Astrocyte (in vitro differentiated cells and primary cell): ENCODE measurements around the gene R3HDML.

Experiments used
- EZH2 ChIP-seq: IDR thresholded peaks from 2 replicates; pipeline ENCODE4 v1.6.1; 2012; ENCODE audit warnings: mild to moderate bottlenecking, low read length, inconsistent platforms; ENCODE audit not compliant: insufficient read depth
- TF ChIP-seq, protein P1 (sequence below): IDR thresholded peaks from 2 replicates; pipeline ENCODE4 v1.5.1; 2011; ENCODE audit warnings: low read depth, mild to moderate bottlenecking, inconsistent platforms, low read length, moderate library complexity; ENCODE audit not compliant: insufficient read depth

DNA sequence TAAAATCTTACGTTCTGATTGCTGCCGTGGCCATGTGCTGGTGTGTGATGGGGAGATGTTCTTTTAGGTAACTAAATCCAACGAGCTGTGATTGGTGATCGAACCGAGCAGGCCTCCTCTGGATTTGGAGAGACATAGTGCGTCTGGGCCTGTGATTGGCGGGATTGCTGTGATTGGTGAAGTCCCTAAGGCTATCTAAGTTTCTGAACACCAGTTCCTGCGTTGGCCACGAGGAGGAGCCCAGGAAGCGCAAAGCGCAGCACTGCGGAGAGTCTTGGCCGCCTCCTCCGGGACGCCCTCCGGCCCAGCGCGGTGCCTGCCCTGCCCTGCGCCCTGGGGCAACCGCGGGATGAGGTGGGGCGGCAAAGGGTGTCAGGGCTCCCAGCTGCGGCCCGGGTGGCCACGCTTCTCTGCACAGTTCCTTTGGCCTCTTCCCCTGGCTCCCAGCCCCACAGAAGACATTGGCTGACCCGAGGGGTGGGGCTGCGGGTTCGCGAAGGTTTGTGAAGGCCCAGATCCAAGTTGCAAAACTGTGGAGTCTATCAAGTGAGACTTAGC lies 51.7 kb downstream of the R3HDML start:
- TF ChIP-seq, protein P1, sequence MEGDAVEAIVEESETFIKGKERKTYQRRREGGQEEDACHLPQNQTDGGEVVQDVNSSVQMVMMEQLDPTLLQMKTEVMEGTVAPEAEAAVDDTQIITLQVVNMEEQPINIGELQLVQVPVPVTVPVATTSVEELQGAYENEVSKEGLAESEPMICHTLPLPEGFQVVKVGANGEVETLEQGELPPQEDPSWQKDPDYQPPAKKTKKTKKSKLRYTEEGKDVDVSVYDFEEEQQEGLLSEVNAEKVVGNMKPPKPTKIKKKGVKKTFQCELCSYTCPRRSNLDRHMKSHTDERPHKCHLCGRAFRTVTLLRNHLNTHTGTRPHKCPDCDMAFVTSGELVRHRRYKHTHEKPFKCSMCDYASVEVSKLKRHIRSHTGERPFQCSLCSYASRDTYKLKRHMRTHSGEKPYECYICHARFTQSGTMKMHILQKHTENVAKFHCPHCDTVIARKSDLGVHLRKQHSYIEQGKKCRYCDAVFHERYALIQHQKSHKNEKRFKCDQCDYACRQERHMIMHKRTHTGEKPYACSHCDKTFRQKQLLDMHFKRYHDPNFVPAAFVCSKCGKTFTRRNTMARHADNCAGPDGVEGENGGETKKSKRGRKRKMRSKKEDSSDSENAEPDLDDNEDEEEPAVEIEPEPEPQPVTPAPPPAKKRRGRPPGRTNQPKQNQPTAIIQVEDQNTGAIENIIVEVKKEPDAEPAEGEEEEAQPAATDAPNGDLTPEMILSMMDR, result peak; percentile 75
- TF ChIP-seq EZH2, result no peak
